Neural cell (in vitro differentiated cells): Measurements from ENCODE around the gene CNIH1. TPM values are rescaled to one million over a fixed set of nuclear protein-coding genes. Genes with fewer than 3 reads are reported as not detected.

Experiments
- H2AFZ ChIP-seq: fragments of 200-600, 300-800 bp; sonication (generic), shearing (Covaris generic); 2 replicates; pipeline ENCODE4 v1.6.0; 2014; ENCODE audit warnings: low read depth, mild to moderate bottlenecking, antibody characterized with exemption, low read length, moderate library complexity
- H3F3A ChIP-seq: fragments of 200-600 bp; shearing (Covaris generic); 2 replicates; pipeline ENCODE4 v1.6.1; 2016; ENCODE audit warnings: mild to moderate bottlenecking, moderate library complexity, mixed read lengths, antibody characterized with exemption, low read length; ENCODE audit not compliant: insufficient read depth, poor library complexity, severe bottlenecking
- H3K27ac ChIP-seq: fragments of 200-600, 300-800 bp; sonication (generic), shearing (Covaris generic); 2 replicates; pipeline ENCODE4 v1.5.1; 2014; ENCODE audit warnings: mild to moderate bottlenecking, low read length, moderate library complexity
- H3K27me3 ChIP-seq: fragments of 300-800, 200-600 bp; sonication (generic), shearing (Covaris generic); 2 replicates; pipeline ENCODE4 v1.6.0; 2014; ENCODE audit warnings: mild to moderate bottlenecking, low read depth, low read length, moderate library complexity; ENCODE audit not compliant: insufficient read depth
- H3K36me3 ChIP-seq: fragments of 300-800, 200-600 bp; sonication (generic), shearing (Covaris generic); 2 replicates; pipeline ENCODE4 v1.5.1; 2014; ENCODE audit warnings: mild to moderate bottlenecking, antibody characterized with exemption, low read length, moderate library complexity; ENCODE audit not compliant: insufficient read depth
- H3K4me2 ChIP-seq: fragments of 300-800, 200-600 bp; sonication (generic), shearing (Covaris generic); 2 replicates; pipeline ENCODE4 v1.6.0; 2014; ENCODE audit warnings: mild to moderate bottlenecking, low read length
- H3K4me3 ChIP-seq: fragments of 300-800, 200-600 bp; sonication (generic), shearing (Covaris generic); 2 replicates; pipeline ENCODE4 v1.5.1; 2014; ENCODE audit warnings: mild to moderate bottlenecking, low read length, moderate library complexity
- H3K79me2 ChIP-seq: fragments of 200-600 bp; shearing (Covaris generic); replicated peaks from 2 replicates; pipeline ENCODE4 v1.6.0; 2014; ENCODE audit warnings: mild to moderate bottlenecking, low read length, moderate library complexity; ENCODE audit not compliant: insufficient read depth
- H3K9ac ChIP-seq: fragments of 300-800, 200-600 bp; sonication (generic), shearing (Covaris generic); 2 replicates; pipeline ENCODE4 v1.6.1; 2016; ENCODE audit warnings: mild to moderate bottlenecking, low read length, mixed read lengths
- H3K9me2 ChIP-seq: fragments of 200-600 bp; shearing (Covaris generic); 2 replicates; pipeline ENCODE4 v1.6.1; 2016; ENCODE audit warnings: mild to moderate bottlenecking, low read length, mixed read lengths; ENCODE audit not compliant: insufficient read depth
- H3K9me3 ChIP-seq: fragments of 200-600, 300-800 bp; sonication (generic), shearing (Covaris generic); 2 replicates; pipeline ENCODE4 v1.6.1; 2016; ENCODE audit warnings: mild to moderate bottlenecking, mixed run types, low read length, moderate library complexity, mixed read lengths
- H4K20me1 ChIP-seq: fragments of 200-600 bp; shearing (Covaris generic); 2 replicates; pipeline ENCODE4 v1.6.1; 2016; ENCODE audit warnings: mild to moderate bottlenecking, mixed run types; ENCODE audit not compliant: insufficient read depth
- EP300 ChIP-seq: fragments of 450-650 bp; conservative IDR thresholded peaks from 2 replicates; pipeline ENCODE4 v1.6.1; 2014; ENCODE audit warnings: antibody characterized with exemption, mild to moderate bottlenecking, moderate library complexity; ENCODE audit not compliant: poor library complexity, severe bottlenecking
- EZH2 ChIP-seq: fragments of 200-600, 300-800 bp; shearing (Covaris generic), sonication (generic); IDR thresholded peaks from 2 replicates; pipeline ENCODE4 v1.6.1; 2014; ENCODE audit warnings: antibody characterized with exemption, low read length, borderline replicate concordance, mild to moderate bottlenecking; ENCODE audit not compliant: insufficient read depth, poor library complexity, severe bottlenecking
- MXI1 ChIP-seq: fragments of 450-650 bp; conservative IDR thresholded peaks from 2 replicates; pipeline ENCODE4 v1.6.1; 2014; ENCODE audit warnings: antibody characterized with exemption, mild to moderate bottlenecking; ENCODE audit not compliant: poor library complexity, severe bottlenecking
- POLR2AphosphoS5 ChIP-seq: IDR thresholded peaks from 2 replicates; pipeline ENCODE4 v1.6.1; 2012
- RAD21 ChIP-seq: fragments of 450-650 bp; conservative IDR thresholded peaks from 2 replicates; pipeline ENCODE4 v1.6.1; 2014; ENCODE audit warnings: antibody characterized with exemption, mild to moderate bottlenecking, moderate library complexity
- SMC3 ChIP-seq: fragments of 450-650 bp; conservative IDR thresholded peaks from 2 replicates; pipeline ENCODE4 v1.6.1; 2014; ENCODE audit warnings: antibody characterized with exemption, mild to moderate bottlenecking, moderate library complexity; ENCODE audit not compliant: poor library complexity
- TAF1 ChIP-seq: IDR thresholded peaks from 2 replicates; pipeline ENCODE4 v1.6.1; 2012; ENCODE audit warnings: low read depth
- polyA plus RNA-seq: library from polyadenylated mRNA; depleted of rRNA; stranded (reverse); fragments of >200 nt; gene quantifications from 2 replicates; pipeline ENCODE4 v1.2.3, GENCODE V29; 2014
- TF ChIP-seq, protein P1 (sequence below): fragments of 450-650 bp; IDR thresholded peaks from 2 replicates; pipeline ENCODE4 v1.5.1; 2014; ENCODE audit warnings: antibody characterized with exemption, mild to moderate bottlenecking, moderate library complexity; ENCODE audit not compliant: poor library complexity, severe bottlenecking
- TF ChIP-seq, protein P2 (sequence below): IDR thresholded peaks from 2 replicates; pipeline ENCODE4 v1.6.1; 2012; ENCODE audit warnings: borderline replicate concordance

Gene CNIH1
- polyA plus RNA-seq, 1 donor from 2014 or later: 125 TPM

DNA sequence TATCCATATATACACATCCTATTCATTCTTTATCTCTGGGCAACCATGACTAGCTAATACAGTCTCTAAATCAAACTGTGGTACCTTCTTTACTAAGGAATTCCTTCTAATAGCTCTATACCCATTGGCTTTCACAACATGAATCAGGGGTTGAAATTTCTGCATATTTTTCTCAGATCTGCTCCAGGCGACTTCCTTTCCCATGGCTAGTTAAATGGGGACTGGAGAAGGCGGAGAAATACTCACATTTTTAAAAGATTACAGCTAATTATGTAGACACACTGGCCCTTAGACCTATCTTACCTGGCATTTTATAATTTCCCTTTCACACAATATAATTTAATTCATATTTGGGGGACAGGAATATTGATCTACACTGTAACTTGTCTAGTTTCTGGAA is 45.5 kb downstream of the CNIH1 start:
- no peaks in the 10 kb centered on the region for H3K27me3 ChIP-seq
- no peak for TF ChIP-seq TAF1
- TF ChIP-seq EZH2: no peak
- TF ChIP-seq, protein P1, sequence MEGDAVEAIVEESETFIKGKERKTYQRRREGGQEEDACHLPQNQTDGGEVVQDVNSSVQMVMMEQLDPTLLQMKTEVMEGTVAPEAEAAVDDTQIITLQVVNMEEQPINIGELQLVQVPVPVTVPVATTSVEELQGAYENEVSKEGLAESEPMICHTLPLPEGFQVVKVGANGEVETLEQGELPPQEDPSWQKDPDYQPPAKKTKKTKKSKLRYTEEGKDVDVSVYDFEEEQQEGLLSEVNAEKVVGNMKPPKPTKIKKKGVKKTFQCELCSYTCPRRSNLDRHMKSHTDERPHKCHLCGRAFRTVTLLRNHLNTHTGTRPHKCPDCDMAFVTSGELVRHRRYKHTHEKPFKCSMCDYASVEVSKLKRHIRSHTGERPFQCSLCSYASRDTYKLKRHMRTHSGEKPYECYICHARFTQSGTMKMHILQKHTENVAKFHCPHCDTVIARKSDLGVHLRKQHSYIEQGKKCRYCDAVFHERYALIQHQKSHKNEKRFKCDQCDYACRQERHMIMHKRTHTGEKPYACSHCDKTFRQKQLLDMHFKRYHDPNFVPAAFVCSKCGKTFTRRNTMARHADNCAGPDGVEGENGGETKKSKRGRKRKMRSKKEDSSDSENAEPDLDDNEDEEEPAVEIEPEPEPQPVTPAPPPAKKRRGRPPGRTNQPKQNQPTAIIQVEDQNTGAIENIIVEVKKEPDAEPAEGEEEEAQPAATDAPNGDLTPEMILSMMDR: no peak
- TF ChIP-seq SMC3: no peak
- no peak for TF ChIP-seq MXI1
- TF ChIP-seq RAD21: no peak
- no peak overlapping the region for H2AFZ ChIP-seq
- no peaks in the 10 kb centered on the region for H3K36me3 ChIP-seq
- H3K9me3 ChIP-seq: no peaks in the 10 kb centered on the region
- H3F3A ChIP-seq: no peaks in the 10 kb centered on the region
- no peaks in the 10 kb centered on the region for H3K9me2 ChIP-seq
- H3K79me2 ChIP-seq: no peaks in the 10 kb centered on the region
- H3K4me3 ChIP-seq: no peak overlapping the region
- no peak overlapping the region for H3K27ac ChIP-seq
- no peak overlapping the region for H3K9ac ChIP-seq
- no peaks in the 10 kb centered on the region for H4K20me1 ChIP-seq
- no peak overlapping the region for H3K4me2 ChIP-seq

DNA sequence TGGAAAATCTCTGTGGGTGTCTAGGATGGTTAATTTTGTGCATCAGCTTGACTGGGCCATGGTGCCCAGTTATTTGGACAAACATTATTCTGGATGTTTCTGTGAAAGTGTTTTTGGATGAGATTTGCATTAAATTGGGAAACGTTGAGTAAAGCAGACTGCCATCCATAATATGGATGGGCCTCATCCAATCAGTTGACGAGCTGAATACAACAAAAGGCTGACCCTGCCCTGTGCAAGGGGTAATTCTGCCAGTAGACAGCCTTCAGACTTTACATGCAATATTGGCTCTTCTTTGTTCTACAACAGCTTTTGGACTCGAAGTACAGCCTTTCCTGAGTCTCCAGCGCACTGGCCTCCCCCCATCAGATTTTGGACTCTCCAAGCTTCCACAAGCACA is 45.9 kb downstream of the CNIH1 start:
- H3K27ac ChIP-seq: no peak overlapping the region
- H3K36me3 ChIP-seq: no peaks in the 10 kb centered on the region
- no peaks in the 10 kb centered on the region for H3K9me3 ChIP-seq
- no peak overlapping the region for H3K4me3 ChIP-seq
- H3K27me3 ChIP-seq: no peaks in the 10 kb centered on the region
- H2AFZ ChIP-seq: no peak overlapping the region
- H3K4me2 ChIP-seq: no peak overlapping the region
- no peaks in the 10 kb centered on the region for H3K9me2 ChIP-seq
- H4K20me1 ChIP-seq: no peaks in the 10 kb centered on the region
- H3K79me2 ChIP-seq: no peaks in the 10 kb centered on the region
- TF ChIP-seq RAD21 (no peak), TAF1 (no peak), EZH2 (no peak), MXI1 (no peak), POLR2AphosphoS5 (no peak), EP300 (no peak), SMC3 (no peak)
- TF ChIP-seq, protein P2, sequence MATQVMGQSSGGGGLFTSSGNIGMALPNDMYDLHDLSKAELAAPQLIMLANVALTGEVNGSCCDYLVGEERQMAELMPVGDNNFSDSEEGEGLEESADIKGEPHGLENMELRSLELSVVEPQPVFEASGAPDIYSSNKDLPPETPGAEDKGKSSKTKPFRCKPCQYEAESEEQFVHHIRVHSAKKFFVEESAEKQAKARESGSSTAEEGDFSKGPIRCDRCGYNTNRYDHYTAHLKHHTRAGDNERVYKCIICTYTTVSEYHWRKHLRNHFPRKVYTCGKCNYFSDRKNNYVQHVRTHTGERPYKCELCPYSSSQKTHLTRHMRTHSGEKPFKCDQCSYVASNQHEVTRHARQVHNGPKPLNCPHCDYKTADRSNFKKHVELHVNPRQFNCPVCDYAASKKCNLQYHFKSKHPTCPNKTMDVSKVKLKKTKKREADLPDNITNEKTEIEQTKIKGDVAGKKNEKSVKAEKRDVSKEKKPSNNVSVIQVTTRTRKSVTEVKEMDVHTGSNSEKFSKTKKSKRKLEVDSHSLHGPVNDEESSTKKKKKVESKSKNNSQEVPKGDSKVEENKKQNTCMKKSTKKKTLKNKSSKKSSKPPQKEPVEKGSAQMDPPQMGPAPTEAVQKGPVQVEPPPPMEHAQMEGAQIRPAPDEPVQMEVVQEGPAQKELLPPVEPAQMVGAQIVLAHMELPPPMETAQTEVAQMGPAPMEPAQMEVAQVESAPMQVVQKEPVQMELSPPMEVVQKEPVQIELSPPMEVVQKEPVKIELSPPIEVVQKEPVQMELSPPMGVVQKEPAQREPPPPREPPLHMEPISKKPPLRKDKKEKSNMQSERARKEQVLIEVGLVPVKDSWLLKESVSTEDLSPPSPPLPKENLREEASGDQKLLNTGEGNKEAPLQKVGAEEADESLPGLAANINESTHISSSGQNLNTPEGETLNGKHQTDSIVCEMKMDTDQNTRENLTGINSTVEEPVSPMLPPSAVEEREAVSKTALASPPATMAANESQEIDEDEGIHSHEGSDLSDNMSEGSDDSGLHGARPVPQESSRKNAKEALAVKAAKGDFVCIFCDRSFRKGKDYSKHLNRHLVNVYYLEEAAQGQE: no peak
- no peaks in the 10 kb centered on the region for H3F3A ChIP-seq
- H3K9ac ChIP-seq: no peak overlapping the region
